NCI-H128 (cell line): ENCODE results near the gene ALDH8A1.
"Not testable (repeated sequence)": the region's sequence is repeated elsewhere in the genome, so short reads cannot be mapped to it uniquely, and the experiment has no call there.

Experiments used
- DNase-seq: peaks from one replicate; lab custom pipeline; 2025; ENCODE audit not compliant: unreplicated experiment; lab: John Stamatoyannopoulos, UW

The ALDH8A1 gene

DNA sequence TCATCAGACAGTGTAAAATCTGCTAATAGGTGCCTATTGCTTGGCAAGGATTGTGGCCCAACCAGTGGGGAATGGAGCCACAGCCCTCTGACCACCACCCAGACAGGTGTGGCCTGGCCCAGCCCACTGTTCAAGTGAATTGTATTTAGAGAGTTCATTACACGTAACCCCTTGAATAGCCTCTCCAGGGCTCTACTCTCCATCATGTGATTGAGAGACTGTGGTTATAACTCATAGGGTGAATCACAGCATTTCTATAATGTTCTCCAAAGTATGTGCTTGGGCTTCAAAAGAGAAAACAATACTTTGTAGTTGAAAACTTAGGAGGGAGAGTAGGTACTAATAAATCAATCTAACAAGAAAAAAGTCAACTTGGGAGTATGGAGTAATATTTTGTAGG is 38.4 kb downstream of the ALDH8A1 start:
- DNase-seq: no peak

DNA sequence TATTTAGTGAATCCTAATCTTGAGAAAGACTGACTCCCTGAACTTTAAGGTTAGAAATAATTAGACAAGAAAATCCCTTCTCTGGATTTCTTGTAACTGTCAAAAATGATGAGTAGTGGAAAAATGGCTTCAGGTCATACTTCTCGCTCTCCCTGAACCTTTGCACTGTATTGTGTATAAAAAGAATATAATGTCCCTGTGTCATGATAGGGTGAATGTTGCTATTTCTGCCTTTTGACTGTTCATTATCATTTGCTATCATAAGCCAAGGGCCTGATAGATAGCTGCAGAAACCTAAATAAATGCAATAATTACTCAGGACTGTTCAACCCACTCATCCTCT is 39.3 kb downstream of the ALDH8A1 start:
- no peak for DNase-seq

DNA sequence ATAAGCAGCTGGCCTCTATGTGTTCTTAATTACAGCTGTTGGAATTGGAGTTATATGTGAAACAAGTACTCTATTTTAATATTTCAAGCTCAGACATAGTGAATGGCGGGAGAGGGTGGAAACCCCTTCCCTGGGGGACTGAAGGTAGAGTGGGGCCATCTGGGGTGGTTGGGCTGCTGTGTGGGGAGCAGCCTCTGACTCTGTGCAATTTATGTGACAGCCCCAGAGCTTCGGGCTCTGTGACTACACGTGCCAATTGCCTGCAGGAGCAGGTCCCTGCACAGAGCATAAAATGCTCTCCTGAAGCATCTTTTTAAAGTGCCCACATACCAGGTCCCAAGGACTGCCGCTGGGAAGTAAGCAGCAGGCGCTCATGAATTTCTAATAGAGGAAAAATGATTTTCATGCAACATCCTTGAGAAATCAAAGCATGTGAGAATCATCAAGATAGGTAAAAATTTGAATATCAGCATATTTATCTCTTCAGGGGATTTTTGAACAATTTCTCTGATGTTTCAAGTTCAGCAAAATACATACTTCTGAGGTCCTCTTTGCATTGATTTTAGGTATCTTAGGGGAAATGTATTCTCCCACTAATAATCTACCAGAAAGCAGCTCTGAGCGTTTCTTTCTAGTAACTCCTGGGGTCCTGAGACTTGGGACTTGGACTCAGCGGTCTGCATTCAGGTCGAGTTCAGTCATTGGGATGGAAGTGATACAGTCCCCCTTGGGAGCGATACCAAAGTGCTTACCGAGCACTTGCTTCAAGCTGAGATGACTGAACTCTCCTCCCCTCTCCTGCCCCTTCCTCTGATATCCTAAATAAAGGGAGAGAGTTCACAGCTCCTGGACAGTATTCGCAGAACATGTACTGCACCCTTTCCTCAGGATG is 40.0 kb downstream of the ALDH8A1 start:
- DNase-seq: no peak

DNA sequence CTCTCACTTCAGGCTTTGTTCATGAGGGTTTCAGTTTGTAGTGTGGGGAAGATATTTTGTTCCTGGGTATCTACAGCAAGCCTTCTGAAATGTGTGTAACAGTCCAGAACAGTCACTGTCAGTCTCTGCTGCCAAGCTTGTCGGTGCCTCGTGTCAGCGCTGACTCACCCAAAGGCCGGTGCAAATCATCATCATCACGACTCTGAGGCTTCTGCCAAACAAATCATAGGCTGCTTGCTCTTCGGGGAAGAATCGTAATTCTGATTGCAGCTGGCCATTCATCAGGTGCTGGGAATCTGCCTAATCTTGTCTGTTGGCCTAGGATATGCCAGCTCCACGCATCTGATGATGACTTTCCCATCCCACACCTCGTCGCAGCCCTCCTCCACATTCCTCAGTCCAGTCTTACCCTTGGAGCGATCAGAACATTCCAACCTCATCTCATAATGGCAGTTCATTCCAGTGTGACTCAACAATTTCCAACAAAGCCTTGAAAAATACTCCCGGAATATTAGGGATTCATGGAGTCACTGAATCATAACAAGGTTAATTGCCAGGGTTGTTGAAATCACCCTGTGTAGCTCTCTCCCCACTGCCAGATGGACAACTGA is 40.9 kb downstream of the ALDH8A1 start:
- DNase-seq: no peak

DNA sequence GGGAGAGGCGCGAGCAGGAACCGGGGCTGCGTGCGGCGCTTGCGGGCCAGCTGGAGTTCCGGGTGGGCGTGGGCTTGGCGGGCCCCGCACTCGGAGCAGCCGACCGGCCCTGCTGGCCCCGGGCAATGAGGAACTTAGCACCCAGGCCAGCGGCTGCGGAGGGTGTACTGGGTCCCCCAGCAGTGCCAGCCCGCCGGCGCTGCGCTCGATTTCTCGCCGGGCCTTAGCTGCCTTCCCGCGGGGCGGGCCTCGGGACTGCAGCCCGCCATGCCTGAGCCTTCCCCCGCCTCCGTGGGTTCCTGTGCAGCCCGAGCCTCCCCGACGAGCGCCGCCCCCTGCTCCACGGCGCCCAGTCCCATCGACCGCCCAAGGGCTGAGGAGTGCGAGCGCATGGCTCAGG is 45.2 kb downstream of the ALDH8A1 start:
- not testable (repeated sequence) for DNase-seq

DNA sequence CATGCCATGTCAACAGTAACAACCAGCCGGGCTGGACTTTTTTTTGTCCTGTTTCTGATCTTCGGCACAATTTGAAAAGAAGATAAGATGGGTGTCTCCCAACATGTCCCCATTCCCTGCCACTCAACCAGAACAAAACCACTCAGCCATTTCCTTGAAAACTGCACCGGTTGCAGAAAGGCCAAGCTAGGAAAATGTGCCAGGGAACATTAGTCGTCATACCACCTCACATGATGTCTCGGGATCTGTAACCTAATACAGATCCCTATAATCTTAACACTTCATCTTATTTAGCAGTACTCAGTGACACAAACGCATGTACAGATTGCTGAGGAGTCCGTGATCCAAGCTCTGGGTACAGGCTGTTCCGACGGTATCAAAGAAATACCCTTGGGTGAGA is 46.5 kb downstream of the ALDH8A1 start:
- DNase-seq: no peak

DNA sequence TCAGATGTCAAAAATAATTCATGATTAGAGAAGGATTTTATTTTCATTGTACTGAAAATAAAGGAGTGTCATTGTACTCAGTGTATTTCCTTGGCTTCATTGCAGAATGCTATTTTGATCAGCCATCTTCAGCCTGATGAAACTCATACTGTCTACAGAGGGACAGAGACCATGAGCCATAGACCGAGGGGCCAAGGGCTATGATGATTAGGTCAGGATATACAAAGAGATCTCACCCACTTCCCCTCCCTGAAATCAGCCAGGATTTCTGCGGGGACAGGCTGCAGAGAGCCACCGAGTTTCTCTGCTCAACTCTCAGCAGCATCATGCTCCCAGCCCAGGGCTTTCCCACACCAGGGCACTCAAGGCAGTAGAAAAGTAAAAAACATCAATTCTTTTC is 47.0 kb downstream of the ALDH8A1 start:
- DNase-seq: no peak

DNA sequence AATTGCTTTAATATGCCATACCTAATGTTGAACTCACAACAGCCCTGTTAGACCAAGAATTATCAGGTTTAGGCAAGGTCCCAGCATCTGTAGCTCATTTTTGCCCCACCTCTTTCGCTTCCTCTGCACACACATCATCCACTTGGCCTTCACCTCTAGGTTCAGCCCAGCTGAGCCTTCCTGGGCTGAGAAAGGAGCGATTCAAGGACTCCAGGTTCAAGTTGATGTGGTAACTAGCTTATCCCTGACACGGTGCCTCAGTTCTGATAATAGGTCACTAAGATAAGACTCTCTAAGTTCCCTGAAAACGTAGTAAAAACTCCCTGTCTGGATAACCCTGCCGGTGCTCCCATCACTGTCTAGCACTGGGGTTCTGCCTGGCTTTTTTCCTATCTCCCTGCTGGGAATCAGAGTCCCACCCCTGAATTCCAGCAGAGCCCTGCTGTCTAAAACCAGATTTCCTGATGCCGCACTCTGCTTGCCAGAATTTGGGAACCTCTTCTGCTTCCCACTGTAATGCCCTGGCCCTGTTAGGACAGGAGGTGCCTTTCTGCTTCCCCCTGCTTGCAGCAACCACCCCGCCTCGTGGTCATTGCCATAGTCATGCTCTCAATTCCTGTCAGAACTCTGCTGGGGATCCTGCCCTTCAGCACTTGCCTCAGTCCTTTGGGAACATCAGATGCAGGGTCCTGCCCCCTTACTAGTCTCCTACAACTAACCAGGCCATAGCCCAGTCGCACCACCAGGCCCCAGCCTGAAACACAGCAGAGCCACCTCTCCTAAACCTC is 47.6 kb downstream of the ALDH8A1 start:
- no peak for DNase-seq

DNA sequence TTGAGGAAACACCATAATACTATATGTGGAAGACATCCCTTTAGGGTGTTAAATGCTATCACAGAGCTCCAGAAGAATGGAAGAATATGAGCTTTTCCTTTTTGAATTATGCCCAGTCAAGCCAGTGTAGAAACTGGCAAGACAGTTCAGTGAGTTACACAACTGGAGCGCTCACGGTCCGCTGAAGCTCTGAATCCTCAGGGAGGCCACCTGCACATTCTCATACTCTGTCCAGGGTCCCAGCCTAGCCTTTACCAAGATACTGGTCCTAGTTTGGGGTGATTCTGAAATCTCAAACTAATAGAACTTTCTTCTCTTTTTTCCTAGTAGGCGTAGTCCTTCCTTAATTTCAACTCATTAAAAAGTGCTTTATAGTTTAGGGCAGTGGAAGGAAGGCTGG is 51.3 kb downstream of the ALDH8A1 start:
- DNase-seq: no peak

DNA sequence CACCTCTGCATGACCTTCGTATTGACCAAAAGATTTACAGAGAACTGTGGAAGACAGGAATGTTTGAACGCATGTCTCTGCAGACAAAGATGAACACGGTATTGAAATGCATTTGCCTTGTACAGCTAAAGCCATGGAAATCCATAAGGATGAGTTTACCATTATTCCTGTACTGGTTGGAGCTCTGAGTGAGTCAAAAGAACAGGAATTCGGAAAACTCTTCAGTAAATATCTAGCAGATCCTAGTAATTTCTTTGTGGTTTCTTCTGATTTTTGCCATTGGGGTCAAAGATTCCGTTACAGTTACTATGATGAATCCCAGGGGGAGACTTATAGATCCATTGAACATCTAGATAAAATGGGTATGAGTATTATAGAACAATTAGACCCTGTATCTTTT is 51.7 kb downstream of the ALDH8A1 start:
- not testable (repeated sequence) for DNase-seq

DNA sequence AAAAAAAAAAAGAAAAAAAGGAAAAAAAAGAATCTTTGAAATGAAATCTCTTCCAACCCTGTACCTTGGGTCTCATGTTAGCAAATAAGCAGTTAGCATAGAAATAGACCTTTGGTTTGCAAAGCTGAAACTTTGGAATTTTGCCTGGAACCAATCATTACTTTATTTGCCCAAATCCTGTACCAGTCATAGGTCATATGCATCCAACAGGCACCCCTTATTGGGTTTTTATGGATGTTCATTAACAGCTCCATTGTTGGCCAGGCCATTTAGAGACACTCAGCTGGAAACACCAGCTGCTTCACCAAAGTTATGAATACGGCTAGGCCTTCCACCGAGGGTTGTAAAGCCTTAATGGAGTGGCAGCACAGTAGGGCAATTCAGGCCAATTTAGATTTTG is 53.0 kb downstream of the ALDH8A1 start:
- DNase-seq: no peak

DNA sequence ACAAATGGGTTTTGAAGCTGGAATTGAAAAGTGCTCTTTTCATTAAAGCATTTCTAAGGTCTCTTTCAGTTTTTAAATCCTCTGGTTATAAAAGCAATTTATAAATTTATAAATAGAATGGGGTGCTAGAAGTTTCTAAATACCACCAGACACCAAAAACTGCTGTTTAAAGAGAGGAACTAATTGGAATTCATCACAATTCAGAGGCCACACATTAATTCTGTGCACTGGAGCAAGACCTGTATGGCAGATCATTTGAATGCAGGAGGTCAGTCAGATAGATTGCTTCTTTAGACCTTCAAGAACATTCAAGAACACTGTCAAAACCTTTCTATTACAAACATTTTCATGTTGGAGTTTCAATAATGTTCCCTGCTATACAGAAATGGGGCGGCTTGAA is 55.1 kb downstream of the ALDH8A1 start:
- no peak for DNase-seq

DNA sequence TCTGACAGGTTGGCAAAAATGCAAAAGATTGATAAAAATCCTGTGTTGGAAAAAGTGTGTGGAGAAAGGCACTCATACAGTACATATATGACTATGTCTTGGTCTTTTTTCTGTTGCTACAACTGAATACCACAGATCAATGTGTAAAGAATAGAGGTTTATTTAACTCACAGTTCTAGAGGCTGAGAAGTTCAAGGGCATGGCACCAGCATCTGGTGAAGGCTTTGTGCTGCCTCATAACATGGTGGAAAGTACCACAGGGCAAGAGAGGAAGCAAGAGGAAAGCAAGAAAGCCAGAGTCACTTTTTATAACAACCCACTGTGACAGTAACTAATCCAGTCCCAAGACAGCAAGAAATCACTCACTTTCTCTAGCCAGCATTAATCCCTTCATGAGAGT is 57.5 kb downstream of the ALDH8A1 start:
- DNase-seq: no peak

DNA sequence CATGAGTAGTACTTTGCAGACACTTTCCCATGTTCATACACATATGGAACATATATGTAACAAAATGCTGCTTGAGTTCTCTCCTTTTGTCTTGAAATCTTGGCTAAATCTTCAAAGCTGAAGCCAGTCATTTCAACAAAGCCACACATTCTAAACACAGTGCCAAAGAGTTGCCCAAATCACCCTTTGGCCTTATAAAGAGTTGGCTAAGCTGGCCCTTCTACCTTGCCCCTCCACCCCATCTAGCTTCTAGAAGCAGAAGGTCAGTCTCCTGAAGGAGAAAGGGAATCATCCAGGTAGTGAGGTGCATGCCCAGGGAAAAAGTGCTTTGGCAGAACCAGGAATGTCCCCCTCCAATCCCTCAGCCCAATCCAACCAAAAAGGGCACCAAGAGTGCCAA is 58.3 kb downstream of the ALDH8A1 start:
- no peak for DNase-seq

DNA sequence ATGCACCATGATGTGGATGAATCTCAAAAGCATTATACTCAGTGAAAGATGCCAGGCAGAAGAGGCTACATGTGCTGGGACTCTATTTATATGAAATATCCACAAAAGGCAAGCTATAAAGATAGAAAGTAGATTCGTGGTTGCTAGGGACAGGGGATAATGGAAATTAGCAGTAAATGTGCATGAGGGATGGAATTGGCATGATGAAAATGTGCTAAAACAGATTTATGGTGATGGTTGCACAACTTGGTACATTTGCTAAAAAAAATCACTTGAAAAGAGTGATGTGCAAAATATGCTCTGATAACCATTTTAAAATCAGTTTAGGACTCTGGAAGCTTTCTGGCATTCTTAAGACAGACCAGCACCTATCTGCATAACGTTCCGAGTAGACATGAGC is 61.6 kb downstream of the ALDH8A1 start:
- DNase-seq: no peak

DNA sequence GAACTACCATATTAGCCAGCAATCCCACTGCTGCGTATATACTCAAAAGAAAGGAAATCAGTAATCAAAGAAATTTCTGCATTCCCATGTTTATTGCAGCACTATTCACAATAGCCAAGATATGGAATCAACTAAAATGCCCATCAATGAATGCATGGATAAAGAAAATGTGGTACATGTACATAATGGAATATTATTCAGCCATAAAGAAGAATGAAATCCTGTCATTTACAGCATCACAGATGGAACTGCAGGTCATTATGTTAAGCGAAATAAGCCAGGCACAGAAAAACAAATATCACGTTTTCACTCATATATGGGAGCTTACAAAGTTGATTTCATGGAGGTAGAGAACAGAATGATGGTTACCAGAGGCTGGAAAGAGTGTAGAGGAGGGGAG is 65.1 kb downstream of the ALDH8A1 start:
- no peak for DNase-seq

DNA sequence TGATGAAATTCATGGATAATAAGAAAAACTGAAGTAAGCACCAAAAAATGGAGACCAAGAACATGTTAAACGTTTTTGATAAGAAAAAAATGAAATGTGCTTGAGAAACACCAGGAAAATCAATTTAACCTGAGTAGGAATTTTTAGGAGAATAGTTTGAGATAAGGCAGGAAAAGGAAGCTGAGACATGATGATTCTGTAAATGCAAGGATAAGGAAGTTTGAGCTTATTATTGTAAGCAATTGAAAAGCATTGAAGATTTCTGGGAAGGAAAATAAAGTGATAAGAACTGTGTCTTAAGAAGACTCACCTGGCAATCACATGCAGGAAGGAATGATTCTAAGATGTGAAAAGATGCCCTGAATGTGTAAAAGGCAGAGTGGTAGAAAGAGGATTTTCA is 66.6 kb downstream of the ALDH8A1 start:
- no peak for DNase-seq

DNA sequence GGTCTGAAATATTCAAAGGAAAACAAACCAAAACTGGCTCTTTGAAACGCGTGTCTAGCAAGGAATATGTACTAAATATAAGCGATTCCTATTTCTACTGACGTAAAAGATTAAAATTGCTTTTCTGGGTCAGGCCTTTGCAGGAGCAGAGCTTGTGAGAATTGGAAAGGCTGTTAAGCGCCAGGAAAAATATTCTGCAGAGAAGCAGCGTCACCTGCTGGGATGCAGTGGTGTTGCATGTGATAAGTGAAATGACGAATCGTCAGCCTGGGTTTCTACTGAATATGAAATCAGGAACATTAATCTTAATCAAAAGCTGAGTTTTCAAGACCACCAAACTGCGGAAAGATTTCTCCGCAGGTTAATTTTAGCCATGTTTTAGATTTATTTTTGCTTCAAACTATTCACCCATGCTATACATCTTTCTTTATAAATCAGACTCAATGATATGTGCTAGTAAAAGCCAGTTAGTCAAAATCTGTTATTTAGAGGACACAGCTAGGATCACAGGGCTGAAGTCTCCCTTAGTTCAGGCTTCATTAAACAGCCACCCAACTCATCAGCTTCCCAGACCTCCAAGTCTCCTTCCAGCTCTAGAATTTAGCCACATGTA is 67.4 kb downstream of the ALDH8A1 start:
- DNase-seq: no peak

DNA sequence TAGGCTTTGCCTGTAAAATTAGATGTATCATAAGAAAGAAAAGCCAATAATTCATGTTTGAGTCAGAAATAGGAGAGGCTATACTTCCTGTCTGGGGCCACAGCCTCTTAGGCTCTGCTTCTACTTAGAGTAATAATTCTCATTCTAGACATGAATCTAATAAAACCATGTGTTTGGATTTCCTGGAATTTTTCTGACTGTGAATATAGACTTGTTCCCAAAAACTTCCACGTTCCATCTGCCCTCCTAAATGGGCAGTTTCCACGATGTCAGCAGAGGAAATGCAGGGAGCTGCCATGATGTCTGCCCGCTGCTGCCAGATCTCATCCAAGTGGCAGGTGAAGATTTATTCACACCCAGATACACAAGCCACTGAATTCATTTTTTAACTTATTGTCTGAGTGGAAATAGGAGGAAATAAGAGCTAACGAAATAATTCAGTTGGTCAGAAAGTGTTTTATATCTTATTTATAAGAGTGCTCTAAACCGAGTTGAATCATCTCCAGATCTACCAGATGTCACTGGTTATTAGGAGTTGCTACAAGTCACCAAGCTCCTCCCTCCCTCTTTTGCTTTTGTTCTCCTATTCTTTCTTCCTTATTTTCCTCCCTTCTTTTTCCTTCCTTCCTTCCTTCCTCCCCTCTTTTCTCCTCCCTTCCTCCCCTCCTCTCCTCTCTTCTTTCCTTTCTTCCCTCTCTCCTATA is 69.3 kb downstream of the ALDH8A1 start:
- DNase-seq: no peak

DNA sequence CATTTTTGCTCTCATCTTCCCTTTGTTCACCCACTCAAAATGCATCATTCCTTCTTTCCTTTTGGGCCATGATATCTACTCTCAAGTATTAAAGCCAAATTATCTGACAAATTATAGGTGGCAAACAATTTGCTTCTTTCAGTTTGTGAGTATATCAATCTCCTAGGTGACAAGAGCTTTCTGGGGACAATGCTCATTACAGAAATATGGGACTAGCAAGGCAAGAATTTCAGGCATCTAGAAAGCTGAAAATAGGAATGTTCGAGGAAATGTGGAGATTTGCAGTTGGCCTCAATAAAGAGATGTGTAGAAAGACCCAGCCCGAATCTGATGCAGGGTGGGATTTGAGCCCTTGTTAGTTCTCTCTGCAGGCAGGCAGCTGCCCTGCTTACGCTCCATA is 71.8 kb downstream of the ALDH8A1 start:
- DNase-seq: no peak

DNA sequence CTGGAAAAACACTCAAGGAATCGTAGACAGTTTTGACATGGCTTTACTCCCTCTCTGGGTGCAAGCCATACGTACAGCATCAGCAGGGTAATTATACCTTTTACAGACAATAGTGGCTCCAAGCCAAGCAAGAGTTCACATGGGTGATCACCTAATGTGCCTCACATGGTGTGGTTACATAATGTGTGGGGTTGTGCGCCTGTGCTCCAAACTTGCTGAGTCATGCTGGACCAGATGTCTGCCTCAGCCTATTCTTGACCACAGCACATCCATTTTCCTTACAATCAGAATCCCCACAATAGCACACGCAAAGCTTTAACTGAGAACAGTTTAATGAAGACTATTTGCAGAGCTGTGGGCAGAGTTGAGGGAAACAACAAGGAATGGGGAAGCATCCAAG is 74.5 kb downstream of the ALDH8A1 start:
- no peak for DNase-seq
